Neural progenitor cell (in vitro differentiated cells): ENCODE measurements around the gene JSRP1.

Experiments used
- EZH2 ChIP-seq: fragments of 200-600 bp; sonication (generic); IDR thresholded peaks from 2 replicates; pipeline ENCODE4 v1.6.1; 2017; ENCODE audit warnings: antibody characterized with exemption, mild to moderate bottlenecking, moderate library complexity
- TF ChIP-seq, protein P1 (sequence below): fragments of 200-600 bp; sonication (generic); IDR thresholded peaks from 2 replicates; pipeline ENCODE4 v1.5.1; 2017; ENCODE audit warnings: antibody characterized with exemption, mild to moderate bottlenecking

DNA sequence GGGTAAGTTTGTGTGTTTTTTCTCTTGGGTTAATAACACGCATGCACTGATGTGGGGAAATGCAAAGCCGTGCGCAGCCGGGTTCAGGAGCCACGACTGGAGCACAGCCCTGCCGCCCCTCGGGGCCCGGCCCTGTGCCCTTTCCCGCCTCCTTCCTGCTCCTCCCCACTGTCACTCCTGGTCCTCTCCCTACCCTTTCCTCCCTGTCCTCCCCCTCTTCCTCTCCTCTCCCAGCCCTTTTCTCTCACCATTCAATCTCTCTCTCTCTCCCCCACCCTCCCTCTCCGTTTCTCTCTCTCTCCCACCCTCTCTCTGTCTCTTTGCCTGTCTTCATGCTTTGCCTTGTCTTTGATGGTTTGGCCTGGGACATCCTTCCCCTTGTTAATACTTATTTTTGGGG is 47.2 kb downstream of the JSRP1 start:
- TF ChIP-seq EZH2 = no peak
- TF ChIP-seq, protein P1, sequence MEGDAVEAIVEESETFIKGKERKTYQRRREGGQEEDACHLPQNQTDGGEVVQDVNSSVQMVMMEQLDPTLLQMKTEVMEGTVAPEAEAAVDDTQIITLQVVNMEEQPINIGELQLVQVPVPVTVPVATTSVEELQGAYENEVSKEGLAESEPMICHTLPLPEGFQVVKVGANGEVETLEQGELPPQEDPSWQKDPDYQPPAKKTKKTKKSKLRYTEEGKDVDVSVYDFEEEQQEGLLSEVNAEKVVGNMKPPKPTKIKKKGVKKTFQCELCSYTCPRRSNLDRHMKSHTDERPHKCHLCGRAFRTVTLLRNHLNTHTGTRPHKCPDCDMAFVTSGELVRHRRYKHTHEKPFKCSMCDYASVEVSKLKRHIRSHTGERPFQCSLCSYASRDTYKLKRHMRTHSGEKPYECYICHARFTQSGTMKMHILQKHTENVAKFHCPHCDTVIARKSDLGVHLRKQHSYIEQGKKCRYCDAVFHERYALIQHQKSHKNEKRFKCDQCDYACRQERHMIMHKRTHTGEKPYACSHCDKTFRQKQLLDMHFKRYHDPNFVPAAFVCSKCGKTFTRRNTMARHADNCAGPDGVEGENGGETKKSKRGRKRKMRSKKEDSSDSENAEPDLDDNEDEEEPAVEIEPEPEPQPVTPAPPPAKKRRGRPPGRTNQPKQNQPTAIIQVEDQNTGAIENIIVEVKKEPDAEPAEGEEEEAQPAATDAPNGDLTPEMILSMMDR = no peak
